HEK293T (cell line): Measurements from ENCODE around the gene CHIT1.

ENCODE experiments used
- ELF4 ChIP-seq: fragments of 450-650 bp; IDR thresholded peaks from 2 replicates; pipeline ENCODE4 v1.6.1; 2017; ENCODE audit warnings: antibody characterized with exemption
- FOXK2 ChIP-seq: fragments of 450-650 bp; IDR thresholded peaks from 2 replicates; pipeline ENCODE4 v1.6.1; 2016; ENCODE audit warnings: mild to moderate bottlenecking
- FOXM1 ChIP-seq: fragments of 450-650 bp; IDR thresholded peaks from 2 replicates; pipeline ENCODE4 v1.6.1; 2017; ENCODE audit warnings: mild to moderate bottlenecking, borderline replicate concordance
- SP1 ChIP-seq: fragments of 450-650 bp; IDR thresholded peaks from 2 replicates; pipeline ENCODE4 v1.6.1; 2017

DNA sequence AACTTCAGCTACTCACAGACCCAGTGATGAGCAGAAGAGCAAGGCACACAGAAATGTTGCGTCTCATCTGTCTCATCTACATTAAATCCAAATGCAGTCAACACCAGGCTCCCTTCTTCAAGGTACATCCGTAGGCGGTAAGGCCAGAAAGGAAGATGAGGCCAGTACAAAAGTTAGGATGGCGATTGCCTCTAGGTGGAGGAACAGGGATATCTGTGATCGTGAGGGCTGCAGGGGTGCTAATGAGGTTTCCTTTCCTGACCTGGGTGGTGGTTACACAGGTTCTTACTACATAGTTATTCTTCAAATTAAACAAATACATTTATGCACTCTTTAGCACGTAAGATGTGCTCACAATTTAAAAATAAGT lies 52.5 kb downstream of the CHIT1 start:
- TF ChIP-seq FOXK2, result no peak
- no peak for TF ChIP-seq SP1
- TF ChIP-seq ELF4, result no peak
- TF ChIP-seq FOXM1, result no peak
